ENCODE data around the gene ZNF346. TPM values are rescaled to one million over a fixed set of nuclear protein-coding genes. Genes with fewer than 3 reads are reported as not detected.
A peak's percentile ranks its signal among the peaks of the same experiment; 100 is the strongest.

The ZNF346 gene
- total and polyA plus RNA-seq, 8 donors: 13.1 to 30.4 (median 26.7) TPM

DNA sequence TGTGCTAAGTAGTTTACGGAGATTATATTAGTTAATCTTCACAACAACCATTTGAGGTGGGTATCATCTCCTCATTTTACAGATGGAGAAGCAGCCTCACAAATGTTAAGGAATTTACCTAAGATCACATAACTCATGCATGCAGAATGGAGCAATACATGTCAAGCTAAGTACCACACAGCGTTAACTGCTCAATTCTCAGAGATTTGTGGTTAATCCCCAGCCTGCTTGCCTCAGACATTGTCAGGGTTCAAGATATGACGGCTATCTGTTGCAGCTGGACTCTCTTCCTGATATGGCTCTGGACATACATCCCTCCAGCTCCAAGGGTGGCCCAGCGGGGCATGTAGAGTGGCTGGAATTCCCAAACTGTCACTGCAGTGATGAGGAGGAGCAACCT lies 7.3 kb upstream of the ZNF346 start:
- no peak for DNase-seq
- H3K4me3 ChIP-seq: no peak overlapping the region

DNA sequence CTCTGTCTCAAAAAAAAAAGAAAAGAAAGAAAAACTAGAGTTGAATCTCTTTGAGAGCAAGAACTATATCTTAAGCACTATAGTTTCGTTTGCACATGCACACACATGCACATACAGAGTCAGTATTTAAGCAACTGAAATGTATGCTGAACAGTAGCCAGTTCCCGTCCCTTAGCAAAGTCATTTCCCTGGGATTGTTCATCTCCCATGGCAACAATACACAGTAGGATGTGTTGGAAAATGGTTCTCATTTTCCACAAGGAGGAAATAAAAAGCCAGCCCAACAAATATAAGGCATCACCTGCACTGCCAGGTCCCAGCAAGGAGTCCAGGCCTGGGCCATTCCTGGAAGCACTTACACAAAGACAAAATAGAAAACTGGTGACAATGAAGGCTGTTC lies 4.2 kb upstream of the ZNF346 start:
- Histone ChIP-seq H3K27me3 (no peaks in the 10 kb centered on the region), H3K4me1 (peaks cover 0 to 11% of the 10 kb centered on the region in 2 donors), H3K4me3 (no peak overlapping the region), H3K36me3 (no peaks in the 10 kb centered on the region), H3K9me3 (no peaks in the 10 kb centered on the region), H3K27ac (no peak overlapping the region)
- TF ChIP-seq, protein P1, sequence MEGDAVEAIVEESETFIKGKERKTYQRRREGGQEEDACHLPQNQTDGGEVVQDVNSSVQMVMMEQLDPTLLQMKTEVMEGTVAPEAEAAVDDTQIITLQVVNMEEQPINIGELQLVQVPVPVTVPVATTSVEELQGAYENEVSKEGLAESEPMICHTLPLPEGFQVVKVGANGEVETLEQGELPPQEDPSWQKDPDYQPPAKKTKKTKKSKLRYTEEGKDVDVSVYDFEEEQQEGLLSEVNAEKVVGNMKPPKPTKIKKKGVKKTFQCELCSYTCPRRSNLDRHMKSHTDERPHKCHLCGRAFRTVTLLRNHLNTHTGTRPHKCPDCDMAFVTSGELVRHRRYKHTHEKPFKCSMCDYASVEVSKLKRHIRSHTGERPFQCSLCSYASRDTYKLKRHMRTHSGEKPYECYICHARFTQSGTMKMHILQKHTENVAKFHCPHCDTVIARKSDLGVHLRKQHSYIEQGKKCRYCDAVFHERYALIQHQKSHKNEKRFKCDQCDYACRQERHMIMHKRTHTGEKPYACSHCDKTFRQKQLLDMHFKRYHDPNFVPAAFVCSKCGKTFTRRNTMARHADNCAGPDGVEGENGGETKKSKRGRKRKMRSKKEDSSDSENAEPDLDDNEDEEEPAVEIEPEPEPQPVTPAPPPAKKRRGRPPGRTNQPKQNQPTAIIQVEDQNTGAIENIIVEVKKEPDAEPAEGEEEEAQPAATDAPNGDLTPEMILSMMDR (IDR thresholded peaks at IDR 0.05): no peak
- intact Hi-C loops (cut with DNase I): no loop called here
- ATAC-seq (no peak), DNase-seq (no peak)

More for the DNA sequence above, 7.3 kb upstream of the ZNF346 start:
- no peak for ATAC-seq
- H3K27ac ChIP-seq: no peak overlapping the region
- H3K27me3 ChIP-seq: no peaks in the 10 kb centered on the region
- no peaks in the 10 kb centered on the region for H3K36me3 ChIP-seq
- H3K9me3 ChIP-seq: no peaks in the 10 kb centered on the region
- H3K4me1 ChIP-seq: no peaks in the 10 kb centered on the region
- TF ChIP-seq, protein P1 (IDR thresholded peaks at IDR 0.05): no peak
- intact Hi-C loops (cut with DNase I): no loop called here

DNA sequence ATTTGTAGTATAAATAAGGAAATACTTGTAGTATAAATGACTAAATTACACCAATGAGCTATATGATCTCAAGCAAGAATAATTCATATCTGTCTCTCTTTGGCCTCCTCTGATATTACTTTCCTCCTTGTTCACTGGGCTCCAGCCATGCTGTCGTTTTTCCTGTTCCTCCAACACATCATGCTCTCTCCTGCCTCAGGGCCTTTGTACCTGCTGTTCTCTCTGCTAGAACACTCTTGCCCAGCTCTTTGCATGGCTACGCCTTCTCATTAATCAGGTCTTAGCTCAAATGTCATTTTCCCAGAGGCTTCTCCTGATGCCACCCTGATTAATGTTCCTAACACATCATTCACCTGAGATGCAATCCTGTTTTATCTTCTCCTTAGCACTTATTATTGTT lies 2.5 kb upstream of the ZNF346 start:
- no peaks in the 10 kb centered on the region for H3K36me3 ChIP-seq
- DNase-seq (no peak), ATAC-seq (no peak)
- peaks cover 0 to 18% of the 10 kb centered on the region in 2 donors for H3K4me1 ChIP-seq
- no peak overlapping the region for H3K4me3 ChIP-seq
- H3K9me3 ChIP-seq: no peaks in the 10 kb centered on the region
- no peaks in the 10 kb centered on the region for H3K27me3 ChIP-seq
- no peak overlapping the region for H3K27ac ChIP-seq
- intact Hi-C loops (cut with DNase I): no loop called here
- TF ChIP-seq, protein P1 (IDR thresholded peaks at IDR 0.05): no peak

DNA sequence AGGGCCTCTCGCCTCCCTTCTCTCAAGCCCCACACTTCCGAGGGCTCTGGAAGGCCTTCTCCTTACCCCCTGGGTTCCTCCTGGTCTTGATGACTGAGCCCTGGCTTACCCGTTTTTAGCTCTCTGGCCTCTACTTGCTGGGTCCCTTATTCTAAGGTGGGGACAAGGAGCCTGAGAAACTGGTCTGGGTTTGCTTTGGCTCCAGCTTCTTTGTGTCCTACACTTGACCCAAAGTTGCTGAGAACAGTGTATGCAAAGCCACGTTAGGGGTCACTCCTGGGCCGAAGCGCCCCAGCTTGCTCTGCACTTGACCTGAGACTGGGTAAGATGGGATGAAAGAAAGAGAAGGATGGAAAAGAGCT lies 788 bp downstream of the ZNF346 start:
- ATAC-seq (peak; percentile 29), DNase-seq (no peak)
- H3K9me3 ChIP-seq: no peaks in the 10 kb centered on the region
- H3K27me3 ChIP-seq: no peaks in the 10 kb centered on the region
- peaks cover 0 to 5% of the 10 kb centered on the region in 2 donors for H3K36me3 ChIP-seq
- TF ChIP-seq, protein P1 (IDR thresholded peaks at IDR 0.05): no peak
- peak overlapping the region; percentile 76 to 83 for H3K27ac ChIP-seq
- H3K4me1 ChIP-seq: peaks cover 0 to 21% of the 10 kb centered on the region in 2 donors
- intact Hi-C loops (cut with DNase I): no loop called here
- peak overlapping the region; percentile 93 to 97 for H3K4me3 ChIP-seq

DNA sequence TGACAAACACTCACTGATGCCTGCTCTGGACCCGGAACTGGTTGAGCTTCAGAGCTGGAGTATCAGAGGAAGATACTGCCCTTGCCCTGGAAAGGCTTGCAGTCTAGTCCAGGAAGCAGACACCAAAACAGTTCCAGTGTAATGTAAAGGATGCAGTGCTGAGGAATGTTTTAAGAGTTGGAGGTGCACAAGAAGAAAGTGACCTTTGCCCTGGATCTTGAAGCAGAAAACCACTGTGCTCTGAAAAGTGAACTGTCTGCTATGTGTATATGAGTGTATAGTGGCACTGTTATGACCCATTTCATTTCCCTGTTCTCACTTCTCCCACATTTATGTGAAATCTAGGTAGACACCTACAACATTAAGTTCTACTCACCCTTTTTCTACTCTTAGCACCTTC lies 2.1 kb downstream of the ZNF346 start:
- DNase-seq (no peak), ATAC-seq (no peak)
- TF ChIP-seq, protein P1 (IDR thresholded peaks at IDR 0.05): no peak
- Histone ChIP-seq H3K27me3 (no peaks in the 10 kb centered on the region), H3K36me3 (peaks cover 0 to 8% of the 10 kb centered on the region in 2 donors), H3K9me3 (no peaks in the 10 kb centered on the region), H3K27ac (no peak overlapping the region), H3K4me1 (peaks cover 0 to 21% of the 10 kb centered on the region in 2 donors), H3K4me3 (no peak overlapping the region)
- intact Hi-C loops (cut with DNase I): no loop called here
